GM12874 (cell line): ENCODE measurements around the gene IPO5.

Source experiments
- CTCF ChIP-seq: IDR thresholded peaks from 2 replicates; pipeline ENCODE4 v1.5.1; 2011; ENCODE audit warnings: low read depth, mild to moderate bottlenecking, control low read depth, low read length, moderate library complexity; ENCODE audit not compliant: insufficient read depth

The IPO5 gene

GRCh38 chr13:97936036-97936435, 17.4 kb upstream of the IPO5 start:
- TF ChIP-seq CTCF = no peak

- no peak for TF ChIP-seq CTCF
Observed at GRCh38 chr13:97938706-97939475, 14.6 kb upstream of the IPO5 start.

- no peak for TF ChIP-seq CTCF
Observed at GRCh38 chr13:97944396-97945029, 9.0 kb upstream of the IPO5 start.

DNA sequence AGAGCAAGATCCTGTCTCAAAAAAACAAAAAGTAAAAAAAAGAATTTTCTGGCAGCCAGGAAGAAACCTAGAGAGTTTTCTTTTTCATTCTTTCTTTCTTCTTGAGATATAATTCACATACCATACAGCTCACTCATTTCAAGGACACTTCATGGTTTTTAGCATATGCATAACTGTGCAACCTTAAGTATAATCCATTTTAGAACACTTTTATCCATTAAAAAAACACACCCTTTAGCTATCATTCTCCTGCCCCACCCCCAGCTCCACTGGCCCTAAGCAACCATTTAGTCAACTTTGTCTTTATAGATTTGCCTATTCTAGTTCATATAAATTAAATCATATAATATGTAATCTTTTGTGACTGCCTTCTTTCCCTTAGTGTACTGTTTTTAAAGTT, 8.1 kb upstream of the IPO5 start:
- TF ChIP-seq CTCF = no peak

- no peak for TF ChIP-seq CTCF
Observed at GRCh38 chr13:97945792-97946419, 7.6 kb upstream of the IPO5 start.

DNA sequence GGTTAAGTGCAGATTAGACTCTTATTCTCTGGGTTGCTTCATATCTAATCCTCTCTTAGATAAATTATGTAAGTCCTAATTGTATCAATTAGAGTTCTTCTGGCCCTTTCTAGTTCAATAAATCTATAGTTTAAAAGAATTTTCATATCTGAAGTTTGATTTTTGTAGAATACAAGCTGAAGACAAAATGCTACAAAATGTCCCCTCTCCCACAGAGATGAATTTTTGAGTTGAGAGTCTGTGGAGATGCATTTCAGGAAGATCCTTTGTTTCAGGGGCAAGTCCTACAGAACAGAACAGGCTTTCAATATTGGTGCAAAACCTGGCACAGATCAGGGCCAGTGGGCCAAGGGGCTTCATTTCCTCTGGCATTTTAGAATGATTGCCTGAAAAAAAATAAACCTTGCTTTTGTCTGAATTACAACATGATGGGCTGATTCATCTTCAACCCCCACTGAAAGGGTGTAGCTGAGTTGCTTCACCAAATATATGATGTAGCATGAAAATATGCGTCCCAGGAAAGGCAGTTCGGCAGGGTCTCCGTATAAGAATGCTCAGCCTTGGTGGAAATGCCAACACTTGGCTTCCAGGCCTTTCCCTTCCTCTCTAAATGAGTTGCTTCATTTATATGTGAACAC, 6.4 kb upstream of the IPO5 start:
- no peak for TF ChIP-seq CTCF

- TF ChIP-seq CTCF = no peak
Observed at GRCh38 chr13:97948041-97948440, 5.4 kb upstream of the IPO5 start.
